Kasumi-1 (cell line): ENCODE data around the gene FGF4.
"Not testable (repeated sequence)": the region's sequence is repeated elsewhere in the genome, so short reads cannot be mapped to it uniquely, and the experiment has no call there.

Experiments
- DNase-seq, 2 experiments: peaks; one replicate each; lab custom pipeline; 2025; lab: John Stamatoyannopoulos, UW

The FGF4 gene

DNA sequence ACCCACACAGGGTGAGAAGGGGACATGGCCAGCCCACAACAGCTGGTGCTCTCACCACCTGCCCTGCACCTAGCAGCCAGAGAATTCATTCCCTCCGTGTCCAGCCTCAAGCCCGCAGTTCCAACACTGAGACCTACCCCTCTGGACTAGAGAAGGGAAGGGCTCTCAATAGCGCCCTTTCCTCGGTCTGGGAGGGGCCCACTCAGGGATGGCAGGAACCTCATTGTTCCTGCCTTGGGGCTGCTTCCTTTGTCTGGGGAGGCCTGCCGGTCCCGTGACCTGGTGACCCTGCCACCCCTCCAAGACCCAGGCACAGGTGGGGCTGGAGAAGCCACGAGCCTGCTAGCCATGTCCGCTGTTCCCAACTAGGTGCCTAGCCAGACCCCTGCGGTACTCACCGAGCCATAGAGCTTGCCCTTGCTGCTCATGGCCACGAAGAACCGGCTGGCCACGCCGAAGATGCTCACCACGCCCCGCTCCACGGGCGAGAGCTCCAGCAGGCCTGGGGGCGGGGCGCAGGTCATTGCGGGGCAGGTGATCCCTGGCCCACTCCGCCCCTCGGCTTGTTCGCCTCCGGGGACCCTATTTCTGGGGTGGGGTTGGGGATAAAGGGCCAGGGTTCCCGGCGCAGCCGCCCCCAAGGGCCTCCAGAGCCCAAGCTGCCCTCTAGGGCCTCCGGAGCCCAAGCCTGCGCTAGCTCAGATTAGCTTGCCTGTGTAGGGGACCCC, 1.4 kb downstream of the FGF4 start:
- DNase-seq, result no peak

- no peak for DNase-seq
Observed at GRCh38 chr11:69771466-69771865, 3.7 kb downstream of the FGF4 start.

GRCh38 chr11:69770540-69770939, 4.6 kb downstream of the FGF4 start:
- no peak for DNase-seq

DNA sequence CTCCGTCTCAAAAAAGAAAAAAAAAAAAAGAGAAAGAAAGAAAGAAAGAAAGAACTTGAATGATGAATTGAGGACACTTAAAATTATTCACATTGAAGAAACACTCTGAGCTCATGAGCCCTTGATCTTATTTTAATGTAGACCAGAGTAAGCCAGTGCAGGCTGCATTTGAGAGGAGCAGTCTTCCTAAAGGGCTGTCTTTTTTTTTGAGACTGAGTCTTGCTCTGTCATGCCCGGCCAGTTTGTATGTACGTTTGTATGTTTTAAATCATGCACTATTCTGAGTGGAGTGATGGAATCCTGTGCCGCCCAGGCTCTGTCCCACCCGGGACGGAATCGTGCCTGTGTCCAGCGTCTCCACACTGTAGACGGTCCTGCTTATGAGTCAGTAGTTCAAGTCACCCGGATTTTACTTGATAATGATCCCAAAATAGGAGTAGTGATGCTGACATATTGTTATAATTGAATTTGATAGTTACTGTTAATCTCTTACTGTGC, 9.6 kb downstream of the FGF4 start:
- no peak for DNase-seq

- DNase-seq, result not testable (repeated sequence)
Observed at GRCh38 chr11:69764918-69765317, 10.2 kb downstream of the FGF4 start.

DNA sequence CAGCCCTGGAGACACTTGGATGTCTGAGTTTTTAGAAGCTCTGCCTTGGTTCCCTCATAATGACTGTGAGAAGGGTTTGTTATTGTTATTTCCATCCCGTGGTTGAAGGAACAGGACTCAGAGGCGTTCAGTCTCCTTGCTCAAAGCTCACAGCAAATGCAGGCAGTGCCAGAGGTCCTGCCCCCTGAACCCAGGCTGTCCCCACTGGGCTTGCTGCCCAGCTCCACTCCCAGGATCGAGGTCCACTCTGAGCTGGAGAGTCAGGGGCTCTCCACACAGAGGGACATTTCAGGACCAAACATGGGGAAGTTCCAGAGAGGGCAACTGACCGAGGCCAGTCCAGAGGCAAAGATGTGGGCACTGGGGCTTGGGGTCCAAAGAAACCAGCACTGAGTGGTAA, 14.8 kb downstream of the FGF4 start:
- DNase-seq, result no peak

DNA sequence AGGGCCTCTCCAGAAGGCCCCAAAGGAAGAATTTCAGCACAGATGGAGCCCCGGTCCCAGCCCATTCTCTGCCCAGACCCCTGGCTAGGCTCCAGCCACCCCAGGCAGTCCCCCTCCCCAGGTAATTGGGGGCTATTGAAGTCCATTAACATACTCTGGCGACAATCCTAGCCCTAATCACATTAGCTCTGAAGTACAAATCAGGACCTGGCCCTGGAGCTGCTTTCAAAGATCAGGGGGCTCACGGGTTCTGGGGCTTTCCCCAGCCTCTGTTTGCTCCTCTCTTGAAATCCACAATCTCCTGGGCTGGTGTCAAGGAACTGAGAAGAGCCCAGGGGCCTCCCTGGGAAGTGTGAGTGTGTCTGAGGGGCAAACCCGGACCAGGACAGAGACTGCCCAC, 22.3 kb downstream of the FGF4 start:
- DNase-seq, result no peak

- no peak for DNase-seq
Observed at GRCh38 chr11:69750875-69751597, 24.1 kb downstream of the FGF4 start.

GRCh38 chr11:69750108-69750850, 24.9 kb downstream of the FGF4 start:
- DNase-seq, result no peak

DNA sequence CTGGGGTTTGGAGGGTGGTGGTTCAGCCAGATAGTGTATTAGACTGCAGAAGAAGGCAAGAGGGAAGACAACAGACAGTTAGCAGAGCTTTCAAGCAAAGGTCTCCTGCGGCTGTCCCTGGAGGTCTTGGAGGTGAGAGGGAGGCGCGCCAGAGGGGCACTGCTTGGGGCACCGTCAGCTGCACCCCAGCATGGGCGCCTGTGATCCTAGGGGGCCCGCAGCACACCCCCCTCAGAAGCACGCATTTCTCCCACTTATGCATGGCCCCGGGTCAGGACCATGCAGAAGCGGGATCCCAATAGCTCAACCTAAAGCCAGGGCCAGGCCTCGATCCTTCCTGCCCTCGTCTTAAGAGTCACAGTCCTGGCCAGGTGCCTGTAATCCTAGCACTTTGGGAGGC, 26.5 kb downstream of the FGF4 start:
- no peak for DNase-seq

DNA sequence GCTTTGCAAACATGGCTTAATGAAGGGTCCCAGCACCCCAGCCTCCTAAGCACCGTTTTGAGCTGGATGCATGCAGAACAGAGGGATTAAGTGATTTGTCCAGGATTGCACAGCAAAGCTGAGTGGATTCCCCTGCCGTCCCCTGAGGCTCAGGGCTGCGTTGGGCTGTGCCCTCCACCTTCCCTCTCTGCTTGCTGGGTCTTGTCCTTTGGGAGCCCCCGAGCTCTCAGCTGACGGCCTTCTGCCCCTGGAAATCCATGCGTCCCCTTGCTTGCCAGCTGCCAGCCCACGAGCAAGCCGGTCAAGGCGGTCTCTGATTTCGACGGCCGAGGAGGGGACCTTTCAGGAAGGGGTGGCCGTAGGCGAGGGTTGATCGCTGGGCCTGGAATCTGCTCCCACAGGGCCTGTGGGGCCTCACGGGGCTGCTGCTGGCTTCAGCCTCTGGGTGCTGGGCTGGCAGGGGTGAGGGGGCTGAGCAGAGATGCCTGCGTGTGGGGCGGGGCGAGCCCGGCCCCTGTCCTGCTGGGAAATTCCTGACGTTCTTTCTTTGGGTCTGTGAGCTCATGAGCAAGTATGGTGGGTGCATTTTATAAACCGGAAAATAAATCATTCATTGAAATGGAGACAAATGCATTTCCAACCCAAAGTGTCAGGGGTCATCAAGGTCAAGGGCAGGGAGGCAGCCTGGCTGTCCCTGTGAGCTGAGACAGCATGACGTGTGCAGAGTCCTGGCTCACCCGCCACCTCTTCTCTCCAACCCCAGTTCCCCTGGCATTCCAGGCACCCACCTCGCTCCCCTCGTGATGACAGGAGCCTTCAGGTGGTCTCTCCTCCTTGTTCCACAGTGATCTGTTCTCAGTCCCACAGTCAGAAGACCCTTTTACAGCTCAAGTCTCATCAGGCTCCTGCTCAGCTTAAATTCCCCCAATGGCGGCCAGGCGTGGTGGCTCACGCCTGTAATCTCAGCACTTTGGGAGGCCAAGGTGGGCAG, 28.1 kb downstream of the FGF4 start:
- DNase-seq, result no peak

DNA sequence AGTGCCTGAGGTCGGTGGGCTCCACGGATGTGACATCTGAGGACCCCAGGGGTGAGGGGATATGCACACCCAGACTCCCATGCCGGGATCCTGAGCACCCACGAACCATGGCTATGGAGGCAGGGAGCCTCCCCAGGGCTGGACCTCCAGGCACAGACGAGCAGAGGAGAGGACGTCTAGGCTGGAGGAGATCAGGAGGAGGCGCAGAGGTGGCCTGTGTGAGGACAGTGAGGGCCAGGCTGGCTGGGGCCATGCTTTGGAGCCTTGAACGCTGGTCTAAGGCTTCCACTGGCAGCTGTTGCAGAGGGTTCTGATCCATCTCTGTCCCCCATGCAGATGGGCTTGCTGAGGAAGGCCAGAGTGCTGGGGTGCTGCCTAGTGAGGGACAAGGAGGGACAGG, 29.0 kb downstream of the FGF4 start:
- DNase-seq, result no peak

- no peak for DNase-seq
Observed at GRCh38 chr11:69745201-69745600, 29.9 kb downstream of the FGF4 start.

- DNase-seq, result no peak
Observed at GRCh38 chr11:69744435-69744834, 30.7 kb downstream of the FGF4 start.

- DNase-seq, result no peak
Observed at GRCh38 chr11:69734841-69735240, 40.3 kb downstream of the FGF4 start.

DNA sequence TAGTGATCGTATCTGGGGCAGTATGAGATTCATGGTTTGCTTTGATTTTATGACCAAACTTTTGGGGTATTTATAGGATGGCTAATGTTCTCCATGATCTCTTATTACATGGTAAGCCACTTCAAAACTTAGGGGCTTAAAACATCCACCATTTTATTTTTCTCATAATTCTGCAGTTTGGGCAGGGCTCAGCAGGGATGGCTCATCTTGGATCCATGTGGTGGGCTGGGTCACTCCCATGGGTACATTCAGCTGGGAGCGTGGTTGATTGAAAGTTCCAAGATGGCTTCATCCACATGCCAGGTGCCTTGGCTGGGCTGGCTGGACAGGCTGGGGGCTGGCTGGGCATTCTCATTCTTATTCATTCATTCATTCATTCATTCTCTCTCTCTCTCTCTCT, 40.8 kb downstream of the FGF4 start:
- DNase-seq, result no peak

- DNase-seq, result no peak
Observed at GRCh38 chr11:69732910-69733309, 42.2 kb downstream of the FGF4 start.

- no peak for DNase-seq
Observed at GRCh38 chr11:69731110-69731509, 44.0 kb downstream of the FGF4 start.

- no peak for DNase-seq
Observed at GRCh38 chr11:69730500-69730899, 44.6 kb downstream of the FGF4 start.

- DNase-seq, result no peak
Observed at GRCh38 chr11:69729252-69729651, 45.9 kb downstream of the FGF4 start.

GRCh38 chr11:69727266-69727665, 47.9 kb downstream of the FGF4 start:
- no peak for DNase-seq

GRCh38 chr11:69726481-69726880, 48.7 kb downstream of the FGF4 start:
- DNase-seq, result no peak
